HEK293 (cell line): ENCODE data around the gene RING1.

ENCODE experiments used
- CTCF ChIA-PET: fragments of 350-600 bp; formaldehyde crosslinking; extraction: SDS; loops from one replicate; lab custom pipeline; 2021; ENCODE audit warnings: antibody characterized with exemption; lab: Yijun Ruan, JAX
- POLR2A ChIA-PET: fragments of 300-600 bp; formaldehyde crosslinking; extraction: SDS; loops from one replicate; lab custom pipeline; 2020; ENCODE audit warnings: antibody characterized with exemption, inconsistent platforms; lab: Yijun Ruan, JAX
- H3K27ac ChIP-seq: fragments of 200-500 bp; sonication (Bioruptor generic); 2 replicates; pipeline ENCODE4 v1.5.1; 2014; ENCODE audit warnings: low read depth, low read length, control low read depth, inconsistent platforms; ENCODE audit errors: extremely low read depth
- H3K36me3 ChIP-seq, 2 experiments: fragments of 200-500 bp in 1 of 2; sonication (Bioruptor generic) in 1 of 2; 1 replicate in 1 of 2; 2 replicates in 1 of 2; pipeline ENCODE4 v1.5.1; 2014 to 2017; ENCODE audit warnings: inconsistent platforms in 2 of 2, low read length in 2 of 2; ENCODE audit not compliant: control insufficient read depth in 2 of 2, insufficient read depth in 1 of 2
- H3K4me1 ChIP-seq: fragments of 200-500 bp; sonication (Bioruptor generic); 2 replicates; pipeline ENCODE4 v1.5.1; 2014; ENCODE audit warnings: mild to moderate bottlenecking, low read length, inconsistent platforms; ENCODE audit not compliant: control insufficient read depth, insufficient read depth
- H3K4me3 ChIP-seq: 2 replicates; pipeline ENCODE4 v1.5.1; 2011; ENCODE audit warnings: low read depth, mild to moderate bottlenecking, control low read depth, low read length, moderate library complexity
- H3K9me3 ChIP-seq: fragments of 200-500 bp; sonication (Bioruptor generic); 2 replicates; pipeline ENCODE4 v1.5.1; 2014; ENCODE audit warnings: low read depth, low read length, inconsistent platforms; ENCODE audit not compliant: control insufficient read depth, insufficient read depth
- GFI1B ChIP-seq: fragments of 450-650 bp; formaldehyde crosslinking; IDR thresholded peaks from 2 replicates; pipeline ENCODE4 v1.5.1; 2016; ENCODE audit warnings: missing biosample characterization, missing genetic modification characterization
- GLIS2 ChIP-seq: fragments of 450-650 bp; formaldehyde crosslinking; IDR thresholded peaks from 2 replicates; pipeline ENCODE4 v1.5.1; 2016; ENCODE audit warnings: missing biosample characterization, missing genetic modification characterization
- IKZF3 ChIP-seq: fragments of 450-650 bp; IDR thresholded peaks from 2 replicates; pipeline ENCODE4 v1.5.0; 2018; ENCODE audit warnings: missing biosample characterization, mild to moderate bottlenecking, missing genetic modification characterization, moderate library complexity
- KLF1 ChIP-seq: fragments of 450-650 bp; formaldehyde crosslinking; IDR thresholded peaks from 2 replicates; pipeline ENCODE4 v1.5.1; 2016; ENCODE audit warnings: missing biosample characterization, missing genetic modification characterization
- OVOL3 ChIP-seq: fragments of 450-650 bp; formaldehyde crosslinking; IDR thresholded peaks from 2 replicates; pipeline ENCODE4 v1.5.1; 2016; ENCODE audit warnings: missing biosample characterization, missing genetic modification characterization
- PRDM10 ChIP-seq: fragments of 450-650 bp; formaldehyde crosslinking; IDR thresholded peaks from 2 replicates; pipeline ENCODE4 v1.5.1; 2016; ENCODE audit warnings: missing biosample characterization, missing genetic modification characterization
- PRDM6 ChIP-seq: fragments of 450-650 bp; formaldehyde crosslinking; IDR thresholded peaks from 2 replicates; pipeline ENCODE4 v1.5.1; 2017; ENCODE audit warnings: missing biosample characterization, missing genetic modification characterization
- SP2 ChIP-seq: fragments of 450-650 bp; formaldehyde crosslinking; IDR thresholded peaks from 2 replicates; pipeline ENCODE4 v1.5.1; 2016; ENCODE audit warnings: missing biosample characterization, missing genetic modification characterization
- SP3 ChIP-seq: fragments of 450-650 bp; formaldehyde crosslinking; IDR thresholded peaks from 2 replicates; pipeline ENCODE4 v1.5.1; 2016; ENCODE audit warnings: missing biosample characterization, missing genetic modification characterization
- ZBTB49 ChIP-seq: fragments of 450-650 bp; formaldehyde crosslinking; IDR thresholded peaks from 2 replicates; pipeline ENCODE4 v1.5.1; 2016; ENCODE audit warnings: missing biosample characterization, missing genetic modification characterization, low read depth
- ZBTB8A ChIP-seq: fragments of 450-650 bp; formaldehyde crosslinking; IDR thresholded peaks from 2 replicates; pipeline ENCODE4 v1.5.1; 2016; ENCODE audit warnings: missing biosample characterization, missing genetic modification characterization
- ZFHX2 ChIP-seq: fragments of 450-650 bp; formaldehyde crosslinking; conservative IDR thresholded peaks from 2 replicates; pipeline ENCODE4 v1.5.1; 2016; ENCODE audit warnings: missing biosample characterization, missing genetic modification characterization
- ZNF10 ChIP-seq: fragments of 450-650 bp; formaldehyde crosslinking; IDR thresholded peaks from 2 replicates; pipeline ENCODE4 v1.5.1; 2017; ENCODE audit warnings: missing biosample characterization, missing genetic modification characterization
- ZNF155 ChIP-seq: fragments of 450-650 bp; formaldehyde crosslinking; IDR thresholded peaks from 2 replicates; pipeline ENCODE4 v1.5.1; 2016; ENCODE audit warnings: missing biosample characterization, missing genetic modification characterization
- ZNF169 ChIP-seq: fragments of 450-650 bp; formaldehyde crosslinking; IDR thresholded peaks from 2 replicates; pipeline ENCODE4 v1.5.1; 2016; ENCODE audit warnings: missing biosample characterization, missing genetic modification characterization
- ZNF18 ChIP-seq: fragments of 450-650 bp; formaldehyde crosslinking; IDR thresholded peaks from 2 replicates; pipeline ENCODE4 v1.5.1; 2016; ENCODE audit warnings: missing biosample characterization, missing genetic modification characterization
- ZNF302 ChIP-seq: fragments of 450-650 bp; formaldehyde crosslinking; IDR thresholded peaks from 2 replicates; pipeline ENCODE4 v1.5.1; 2016; ENCODE audit warnings: missing biosample characterization, missing genetic modification characterization, low read depth
- ZNF341 ChIP-seq: fragments of 450-650 bp; formaldehyde crosslinking; IDR thresholded peaks from 2 replicates; pipeline ENCODE4; 2016; ENCODE audit warnings: low read depth, missing biosample characterization, missing genetic modification characterization
- ZNF404 ChIP-seq: fragments of 450-650 bp; formaldehyde crosslinking; IDR thresholded peaks from 2 replicates; pipeline ENCODE4 v1.5.1; 2017; ENCODE audit warnings: missing biosample characterization, missing genetic modification characterization
- ZNF521 ChIP-seq: fragments of 450-650 bp; formaldehyde crosslinking; IDR thresholded peaks from 2 replicates; pipeline ENCODE4 v1.5.1; 2017; ENCODE audit warnings: missing biosample characterization, mild to moderate bottlenecking, missing genetic modification characterization
- ZNF558 ChIP-seq: fragments of 450-650 bp; formaldehyde crosslinking; IDR thresholded peaks from 2 replicates; pipeline ENCODE4 v1.5.1; 2016; ENCODE audit warnings: missing biosample characterization, missing genetic modification characterization
- ZNF76 ChIP-seq: fragments of 450-650 bp; formaldehyde crosslinking; IDR thresholded peaks from 2 replicates; pipeline ENCODE4; 2016; ENCODE audit warnings: low read depth, missing biosample characterization, missing genetic modification characterization, borderline replicate concordance

The RING1 gene

GRCh38 chr6:33160728-33161344, 47.5 kb upstream of the RING1 start:
- CTCF ChIA-PET, result interaction anchor here (0.6 to 7.2 kb wide), 23 partner anchors 7 to 1870 kb away, joined by 3 to 62 read pairs (median 4); no protein-coding TSS in a partner anchor
- POLR2A ChIA-PET, result interaction anchor here (0.6 to 1.3 kb wide), 4 partner anchors 37 to 954 kb away, joined by 5 to 9 read pairs (median 8); partner anchors contain the start of gene RING1
- no peak overlapping the region for H3K27ac ChIP-seq
- no peaks in the 10 kb centered on the region for H3K36me3 ChIP-seq
- H3K4me1 ChIP-seq, result 0 out of 2 replicates have a peak, but pooled peaks cover 2% of the 10 kb centered on the region
- H3K4me3 ChIP-seq, result no peak overlapping the region
- TF ChIP-seq SP3 (tag by site-specific recombination) (peak; percentile 82), ZNF341 (tag by site-specific recombination) (peak; percentile 50; the same call in 1 of the 2 replicates), KLF1 (peak; percentile 90), SP2 (tag by site-specific recombination) (peak; percentile 66), ZNF76 (tag by site-specific recombination) (peak; percentile 89), ZNF155 (tag by site-specific recombination) (no peak), ZFHX2 (peak; percentile 9; the same call in 1 of the 2 replicates), ZNF10 (tag by site-specific recombination) (no peak), ZNF18 (tag by site-specific recombination) (peak; percentile 93), PRDM10 (tag by site-specific recombination) (peak; percentile 6; the same call in 1 of the 2 replicates)
- TF ChIP-seq, all 188 proteins: peak for 8
- no peaks in the 10 kb centered on the region for H3K9me3 ChIP-seq

GRCh38 chr6:33161354-33162331, 46.7 kb upstream of the RING1 start:
- CTCF ChIA-PET, result interaction anchor here (0.6 to 7.2 kb wide), 24 partner anchors 8 to 1869 kb away, joined by 3 to 62 read pairs (median 4); partner anchors contain the start of gene RPS18
- no peaks in the 10 kb centered on the region for H3K36me3 ChIP-seq
- TF ChIP-seq ZNF558, result no peak
- no peak for TF ChIP-seq OVOL3 (tag by site-specific recombination)
- TF ChIP-seq ZNF302, result no peak
- TF ChIP-seq ZNF521 (tag by site-specific recombination), result no peak
- peak; percentile 35; the same call in 1 of the 2 replicates for TF ChIP-seq GLIS2 (tag by site-specific recombination)
- TF ChIP-seq ZNF404 (tag by site-specific recombination), result no peak
- TF ChIP-seq PRDM6 (tag by site-specific recombination), result no peak
- TF ChIP-seq IKZF3, result no peak
- TF ChIP-seq ZBTB49, result no peak
- no peak for TF ChIP-seq GFI1B (tag by site-specific recombination)
- TF ChIP-seq ZBTB8A (tag by site-specific recombination), result peak; percentile 61
- TF ChIP-seq ZNF169 (tag by site-specific recombination), result no peak

More at GRCh38 chr6:33161354-33162331, 46.7 kb upstream of the RING1 start:
- Histone ChIP-seq H3K4me1 (0 out of 2 replicates have a peak, but pooled peaks cover 2% of the 10 kb centered on the region), H3K9me3 (no peaks in the 10 kb centered on the region), H3K27ac (peak overlapping the region; percentile 13; the same call in 1 of the 2 replicates), H3K4me3 (peak overlapping the region; percentile 26)
- POLR2A ChIA-PET, result interaction anchor here (0.6 to 1.3 kb wide), 5 partner anchors 36 to 954 kb away, joined by 4 to 9 read pairs (median 6); partner anchors contain the start of gene RING1
